Spleen (tissue), 11 donors: ENCODE measurements around the gene C5AR1. TPM values are rescaled to one million over a fixed set of nuclear protein-coding genes. Genes with fewer than 3 reads are reported as not detected.
A peak's percentile ranks its signal among the peaks of the same experiment; 100 is the strongest.
"Not testable (repeated sequence)": the region's sequence is repeated elsewhere in the genome, so short reads cannot be mapped to it uniquely, and the experiment has no call there.

Source experiments
- DNase-seq: peaks from one replicate; pipeline ENCODE4 v3.0.0-alpha.2; 2020
- H3K27ac ChIP-seq, 8 donors: fragments of 200-600 bp; sonication (generic) in 7 of 8; 1 replicate in 4 of 8; 2 replicates in 4 of 8; pipeline versions ENCODE4 v1.5.0 to v1.8.0; 2016 to 2021; ENCODE audit warnings: inconsistent platforms in 4 of 8, mild to moderate bottlenecking in 4 of 8, moderate library complexity in 1 of 8
- H3K27me3 ChIP-seq, 7 donors: fragments of 200-600 bp; sonication (generic) in 6 of 7; replicated peaks in 1 of 7; 1 replicate in 4 of 7; 2 replicates in 3 of 7; pipeline versions ENCODE4 v1.5.0 to v1.8.0; 2016 to 2021; ENCODE audit warnings: inconsistent platforms in 3 of 7, mild to moderate bottlenecking in 1 of 7
- H3K36me3 ChIP-seq, 6 donors: fragments of 200-600 bp; sonication (generic) in 5 of 6; 1 replicate in 4 of 6; 2 replicates in 2 of 6; pipeline versions ENCODE4 v1.5.0 to v1.8.0; 2016 to 2021; ENCODE audit warnings: inconsistent platforms in 2 of 6
- H3K4me1 ChIP-seq, 6 donors: fragments of 200-600 bp; sonication (generic) in 5 of 6; 1 replicate in 3 of 6; 2 replicates in 3 of 6; pipeline versions ENCODE4 v1.5.0 to v1.8.0; 2016 to 2021; ENCODE audit warnings: inconsistent platforms in 3 of 6
- H3K4me3 ChIP-seq, 8 donors: fragments of 200-600 bp; sonication (generic) in 7 of 8; 1 replicate in 4 of 8; 2 replicates in 4 of 8; pipeline versions ENCODE4 v1.5.0 to v1.8.0; 2016 to 2021; ENCODE audit warnings: inconsistent platforms in 4 of 8, mild to moderate bottlenecking in 4 of 8, moderate library complexity in 2 of 8
- H3K9me3 ChIP-seq, 8 donors: fragments of 200-600 bp; sonication (generic) in 7 of 8; 1 replicate in 4 of 8; 2 replicates in 4 of 8; pipeline versions ENCODE4 v1.5.0 to v1.8.0; 2016 to 2021; ENCODE audit warnings: inconsistent platforms in 4 of 8
- CTCF ChIP-seq, 11 experiments: fragments of 200-600 bp in 7 of 11; fragments of 450-650 bp in 4 of 11; sonication (generic) in 4 of 11; IDR thresholded peaks in 8 of 11; conservative IDR thresholded peaks in 3 of 11; 1 replicate in 7 of 11; 2 replicates in 4 of 11; pipeline versions ENCODE4 v1.4.0 to v1.8.0; 2016 to 2021; ENCODE audit warnings: antibody characterized with exemption in 11 of 11, inconsistent platforms in 4 of 11, mild to moderate bottlenecking in 1 of 11
- POLR2A ChIP-seq, 3 donors: fragments of 450-650 bp; IDR thresholded peaks; one replicate each; pipeline ENCODE4 v1.5.1; 2017; ENCODE audit warnings: antibody characterized with exemption in 3 of 3, mild to moderate bottlenecking in 1 of 3
- POLR2AphosphoS5 ChIP-seq, 3 donors: sonication (generic); formaldehyde crosslinking; IDR thresholded peaks; one replicate each; pipeline ENCODE4 v1.5.1; 2017; ENCODE audit warnings: antibody characterized with exemption in 3 of 3
- WGBS, 5 donors: extraction: QIAGEN DNeasy Blood & Tissue Kit in 3 of 5; methylation state at CpG; one replicate each; pipeline versions ENCODE4 v1.1.5 to v1.1.7; 2013 to 2018; 5-methylcytosine and 5-hydroxymethylcytosine counted together
- intact Hi-C: fragments of 100-400 bp; cut with DNase I; formaldehyde crosslinking; loops from one replicate; pipeline ENCODE4 v1.15.0; 2023; ENCODE audit warnings: low total_unique reads
- polyA plus RNA-seq, 3 donors: library from polyadenylated mRNA; stranded (reverse); fragments of 200-250 nt; gene quantifications; one replicate each; pipeline ENCODE4 v1.2.1, GENCODE V29; 2013
- total RNA-seq, 7 donors: library from RNA; depleted of rRNA in 3 of 7; stranded (reverse); fragments of >200 nt in 3 of 7; fragmentation: NEBNext Ultra II Directional in 4 of 7; extraction: Animal tissue kit (Norgen Biotek cat#: 25700) in 4 of 7; gene quantifications; one replicate each; pipeline versions ENCODE4 v1.1.0 to v1.2.1, GENCODE V29; 2016 to 2021
- donor health status: healthy with polysubstance abuse.
- donor health status: DM: no; HTN: no; CAD: no; lungs with moderate emphysema.
- donor health status: DM: no; HTN: no; CAD: no.
- donor health status: Bipolar disorder and iron deficiency.
- donor health status: healthy.
- donor health status: DM: no; HTN: no; CAD: no.
- donor health status: DM: yes; HTN: yes; CAD: no.

C5AR1 gene
- total and polyA plus RNA-seq, 10 donors, result 4.0 to 124 (median 48.3) TPM

- TF ChIP-seq POLR2A (IDR thresholded peaks at IDR 0.05) (peak in 2 of 3 donors; percentile 25 to 28), CTCF (IDR thresholded peaks at IDR 0.05 in 8 of 11, conservative IDR thresholded peaks at IDR 0.05 in 3 of 11) (no peak), POLR2AphosphoS5 (IDR thresholded peaks at IDR 0.05) (peak; percentile 66 to 86 (median 74))
Observed at GRCh38 chr19:47274071-47274890, 35.4 kb upstream of the C5AR1 start, which contains the start of gene INAFM1. Gene INAFM1, plus strand, starts transcription at chr19:47274885. Its CDS starts 35 bp downstream, at chr19:47274920.

GRCh38 chr19:47274891-47275761, 34.5 kb upstream of the C5AR1 start:
- H3K4me1 ChIP-seq, result peaks cover 8 to 58% (median 35%) of the 10 kb centered on the region in 6 donors

More at GRCh38 chr19:47274071-47274890, 35.4 kb upstream of the C5AR1 start, which contains the start of gene INAFM1:
- peak; percentile 100 for DNase-seq
- Histone ChIP-seq H3K36me3 (peaks cover 0 to 29% (median 20%) of the 10 kb centered on the region in 6 donors), H3K4me3 (peak within 1 kb of the TSS; percentile 37 to 85 (median 68)), H3K27ac (peak within 1 kb of the TSS; percentile 87 to 99 (median 98)), H3K27me3 (no peaks in the 10 kb centered on the region), H3K4me1 (peaks cover 8 to 58% (median 35%) of the 10 kb centered on the region in 6 donors), H3K9me3 (no peaks in the 10 kb centered on the region)
- 0 to 2% (median 1%) methylated on average over 27 to 62 of the region's 72 CpGs for WGBS, 5 donors
- intact Hi-C loops, result no loop called here

GRCh38 chr19:47275791-47276461, 33.7 kb upstream of the C5AR1 start:
- 76 to 88% (median 78%) methylated on average over 11 to 13 of the region's 13 CpGs for WGBS, 5 donors

More at GRCh38 chr19:47274891-47275761, 34.5 kb upstream of the C5AR1 start:
- DNase-seq, result peak; percentile 95
- Histone ChIP-seq H3K27ac (peak overlapping the region; percentile 70 to 99 (median 98)), H3K36me3 (peaks cover 0 to 21% (median 15%) of the 10 kb centered on the region in 6 donors), H3K4me3 (peak overlapping the region; percentile 16 to 85 (median 61)), H3K9me3 (no peaks in the 10 kb centered on the region), H3K27me3 (no peaks in the 10 kb centered on the region)
- TF ChIP-seq POLR2AphosphoS5 (IDR thresholded peaks at IDR 0.05) (peak; percentile 29 to 74 (median 52)), CTCF (IDR thresholded peaks at IDR 0.05 in 8 of 11, conservative IDR thresholded peaks at IDR 0.05 in 3 of 11) (no peak)
- WGBS, 5 donors, result 7 to 15% (median 14%) methylated on average over 36 to 82 of the region's 82 CpGs
- intact Hi-C loops, result no loop called here

GRCh38 chr19:47276513-47276912, 33.1 kb upstream of the C5AR1 start:
- peak overlapping the region in 2 of 8 donors; percentile 17 to 98 for H3K27ac ChIP-seq
- intact Hi-C loops, result not testable (repeated sequence)
- 91 to 96% (median 95%) methylated on average over 3 of the region's 3 CpGs for WGBS, 5 donors

More at GRCh38 chr19:47275791-47276461, 33.7 kb upstream of the C5AR1 start:
- TF ChIP-seq POLR2AphosphoS5 (IDR thresholded peaks at IDR 0.05) (peak in 2 of 3 donors; percentile 36 to 37), CTCF (IDR thresholded peaks at IDR 0.05 in 8 of 11, conservative IDR thresholded peaks at IDR 0.05 in 3 of 11) (no peak), POLR2A (IDR thresholded peaks at IDR 0.05) (no peak)
- Histone ChIP-seq H3K27me3 (no peaks in the 10 kb centered on the region), H3K27ac (peak overlapping the region in 5 of 8 donors; percentile 97 to 99 (median 99)), H3K36me3 (peaks cover 0 to 13% (median 7%) of the 10 kb centered on the region in 6 donors), H3K4me1 (peaks cover 8 to 51% (median 35%) of the 10 kb centered on the region in 6 donors), H3K9me3 (no peaks in the 10 kb centered on the region), H3K4me3 (peak overlapping the region in 4 of 8 donors; percentile 57 to 85 (median 68))
- intact Hi-C loops, result no loop called here
- DNase-seq, result peak; percentile 81

More at GRCh38 chr19:47276513-47276912, 33.1 kb upstream of the C5AR1 start:
- H3K4me3 ChIP-seq, H3K27me3 ChIP-seq, DNase-seq, H3K36me3 ChIP-seq, H3K9me3 ChIP-seq: not testable (repeated sequence)
- H3K4me1 ChIP-seq, result peaks cover 8 to 48% (median 35%) of the 10 kb centered on the region in 6 donors
